22Rv1 (cell line): ENCODE data around the gene REL.

ENCODE experiments used
- H3K27ac ChIP-seq: fragments of 450-650 bp; 2 replicates; pipeline ENCODE4 v1.5.1; 2017
- ZFX ChIP-seq: fragments of 450-650 bp; IDR thresholded peaks from 2 replicates; pipeline ENCODE4 v1.6.1; 2017; ENCODE audit warnings: antibody characterized with exemption, borderline replicate concordance
- TF ChIP-seq, protein P1 (sequence below): fragments of 450-650 bp; IDR thresholded peaks from 2 replicates; pipeline ENCODE4 v1.5.1; 2017; ENCODE audit warnings: mild to moderate bottlenecking

The REL gene

DNA sequence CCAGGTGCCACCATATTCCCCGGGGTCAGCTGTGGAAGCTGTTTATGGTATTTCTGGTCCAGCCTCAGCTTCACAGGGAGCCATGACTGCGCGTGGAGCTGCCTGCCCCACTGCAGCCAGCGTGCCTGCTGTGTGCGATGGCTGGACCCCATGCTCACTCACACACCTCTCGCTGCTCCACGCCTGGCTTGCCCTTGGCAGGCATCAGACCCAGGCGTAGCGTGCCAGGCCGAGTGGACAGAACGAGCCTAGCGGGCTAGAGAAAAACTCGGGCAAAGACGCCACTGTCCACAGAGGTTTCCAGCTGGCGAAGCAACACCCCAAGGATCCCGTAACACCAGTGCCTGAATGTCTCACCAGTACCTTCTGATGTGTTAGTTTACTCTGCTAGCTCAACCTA lies 93.3 kb downstream of the REL start:
- no peak overlapping the region for H3K27ac ChIP-seq
- TF ChIP-seq, protein P1, sequence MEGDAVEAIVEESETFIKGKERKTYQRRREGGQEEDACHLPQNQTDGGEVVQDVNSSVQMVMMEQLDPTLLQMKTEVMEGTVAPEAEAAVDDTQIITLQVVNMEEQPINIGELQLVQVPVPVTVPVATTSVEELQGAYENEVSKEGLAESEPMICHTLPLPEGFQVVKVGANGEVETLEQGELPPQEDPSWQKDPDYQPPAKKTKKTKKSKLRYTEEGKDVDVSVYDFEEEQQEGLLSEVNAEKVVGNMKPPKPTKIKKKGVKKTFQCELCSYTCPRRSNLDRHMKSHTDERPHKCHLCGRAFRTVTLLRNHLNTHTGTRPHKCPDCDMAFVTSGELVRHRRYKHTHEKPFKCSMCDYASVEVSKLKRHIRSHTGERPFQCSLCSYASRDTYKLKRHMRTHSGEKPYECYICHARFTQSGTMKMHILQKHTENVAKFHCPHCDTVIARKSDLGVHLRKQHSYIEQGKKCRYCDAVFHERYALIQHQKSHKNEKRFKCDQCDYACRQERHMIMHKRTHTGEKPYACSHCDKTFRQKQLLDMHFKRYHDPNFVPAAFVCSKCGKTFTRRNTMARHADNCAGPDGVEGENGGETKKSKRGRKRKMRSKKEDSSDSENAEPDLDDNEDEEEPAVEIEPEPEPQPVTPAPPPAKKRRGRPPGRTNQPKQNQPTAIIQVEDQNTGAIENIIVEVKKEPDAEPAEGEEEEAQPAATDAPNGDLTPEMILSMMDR: no peak
- no peak for TF ChIP-seq ZFX
